Endothelial cell (in vitro differentiated cells): ENCODE data around the gene TMEM184B. TPM values are rescaled to one million over a fixed set of nuclear protein-coding genes. Genes with fewer than 3 reads are reported as not detected.

Experiments used
- DNase-seq: peaks from one replicate; pipeline ENCODE4 v3.0.0; 2021; ENCODE audit warnings: low spot score
- H3K27ac Mint-ChIP-seq: one replicate; pipeline ENCODE4 v1.8.0; 2021; ENCODE audit warnings: mixed read lengths, inconsistent platforms; ENCODE audit not compliant: unreplicated experiment
- H3K27me3 Mint-ChIP-seq: one replicate; pipeline ENCODE4 v1.8.0; 2021; ENCODE audit warnings: mild to moderate bottlenecking, moderate library complexity, mixed read lengths, inconsistent platforms; ENCODE audit not compliant: unreplicated experiment
- H3K36me3 Mint-ChIP-seq: one replicate; pipeline ENCODE4 v1.8.0; 2021; ENCODE audit warnings: mild to moderate bottlenecking, low read depth, mixed read lengths, inconsistent platforms; ENCODE audit not compliant: unreplicated experiment
- H3K4me1 Mint-ChIP-seq: one replicate; pipeline ENCODE4 v1.8.0; 2021; ENCODE audit warnings: mild to moderate bottlenecking, mixed read lengths, inconsistent platforms; ENCODE audit not compliant: unreplicated experiment
- H3K4me3 Mint-ChIP-seq: one replicate; pipeline ENCODE4 v1.8.0; 2021; ENCODE audit warnings: mild to moderate bottlenecking, mixed read lengths, inconsistent platforms; ENCODE audit not compliant: unreplicated experiment
- H3K9me3 Mint-ChIP-seq: one replicate; pipeline ENCODE4 v1.8.0; 2021; ENCODE audit warnings: mixed read lengths, inconsistent platforms; ENCODE audit not compliant: unreplicated experiment
- CTCF ChIP-seq: fragments of 200-600 bp; sonication (generic); IDR thresholded peaks from one replicate; pipeline ENCODE4 v1.5.0; 2021; ENCODE audit warnings: antibody characterized with exemption; ENCODE audit not compliant: unreplicated experiment
- total RNA-seq: library from RNA; stranded (reverse); fragmentation: NEBNext Ultra II Directional; extraction: Animal tissue kit (Norgen Biotek cat#: 25700); gene quantifications from one replicate; pipeline ENCODE4 v1.2.1, GENCODE V29; 2021; ENCODE audit not compliant: unreplicated experiment

The TMEM184B gene
- total RNA-seq, 1 donor from 2014 or later = 59.8 TPM

GRCh38 chr22:38310518-38311322, 37.9 kb upstream of the TMEM184B start:
- Mint-ChIP-seq H3K27ac (no peak overlapping the region), H3K4me3 (no peak overlapping the region), H3K36me3 (peaks cover 8% of the 10 kb centered on the region), H3K9me3 (no peaks in the 10 kb centered on the region), H3K27me3 (peaks cover 9% of the 10 kb centered on the region), H3K4me1 (peaks cover 20% of the 10 kb centered on the region)
- no peak for TF ChIP-seq CTCF
- no peak for DNase-seq

- DNase-seq = no peak
- Mint-ChIP-seq H3K27ac (no peak overlapping the region), H3K9me3 (no peaks in the 10 kb centered on the region), H3K27me3 (peaks cover 6% of the 10 kb centered on the region), H3K4me1 (peaks cover 17% of the 10 kb centered on the region), H3K4me3 (no peak overlapping the region), H3K36me3 (peaks cover 8% of the 10 kb centered on the region)
- TF ChIP-seq CTCF = no peak
Observed at GRCh38 chr22:38309614-38310517, 37.1 kb upstream of the TMEM184B start.

GRCh38 chr22:38308791-38309498, 36.1 kb upstream of the TMEM184B start:
- H3K9me3 Mint-ChIP-seq = no peaks in the 10 kb centered on the region
- peaks cover 6% of the 10 kb centered on the region for H3K27me3 Mint-ChIP-seq
- no peak overlapping the region for H3K27ac Mint-ChIP-seq
- H3K36me3 Mint-ChIP-seq = peaks cover 12% of the 10 kb centered on the region
- TF ChIP-seq CTCF = no peak
- H3K4me1 Mint-ChIP-seq = peaks cover 22% of the 10 kb centered on the region
- DNase-seq = no peak
- H3K4me3 Mint-ChIP-seq = no peak overlapping the region

GRCh38 chr22:38305471-38306448, 33.0 kb upstream of the TMEM184B start:
- no peak for TF ChIP-seq CTCF
- Mint-ChIP-seq H3K27me3 (peaks cover 5% of the 10 kb centered on the region), H3K27ac (peak overlapping the region; percentile 80), H3K4me3 (peak overlapping the region; percentile 31), H3K36me3 (peaks cover 17% of the 10 kb centered on the region), H3K4me1 (peaks cover 22% of the 10 kb centered on the region), H3K9me3 (no peaks in the 10 kb centered on the region)
- no peak for DNase-seq
